Stimulated activated CD4-positive, alpha-beta T cell treated with anti-CD3 and anti-CD28 coated beads, TNF-alpha, amount 100 ng/mL, for 1 hour (primary cell): ENCODE measurements around the gene ALX3.
"Not testable (repeated sequence)": the region's sequence is repeated elsewhere in the genome, so short reads cannot be mapped to it uniquely, and the experiment has no call there.

Source experiments
- DNase-seq, 3 donors: peaks; one replicate each; pipeline ENCODE4 v3.0.0-alpha.2; 2020; ENCODE audit warnings: low read depth in 3 of 3, low spot score in 1 of 3

The ALX3 gene

GRCh38 chr1:110089561-110090275, 19.2 kb upstream of the ALX3 start:
- no peak for DNase-seq

- DNase-seq = no peak
Measured at GRCh38 chr1:110088739-110089316, 18.4 kb upstream of the ALX3 start.

GRCh38 chr1:110087812-110088738, 17.6 kb upstream of the ALX3 start:
- DNase-seq = peak in 1 of 3 donors; percentile 15

GRCh38 chr1:110086961-110087360, 16.5 kb upstream of the ALX3 start:
- DNase-seq = no peak

- DNase-seq = no peak
Measured at GRCh38 chr1:110085671-110086070, 15.2 kb upstream of the ALX3 start.

GRCh38 chr1:110084227-110085078, 14.0 kb upstream of the ALX3 start:
- DNase-seq = no peak

- DNase-seq = no peak
Measured at GRCh38 chr1:110083866-110084226, 13.4 kb upstream of the ALX3 start.

- no peak for DNase-seq
Measured at GRCh38 chr1:110083061-110083865, 12.8 kb upstream of the ALX3 start.

- DNase-seq = no peak
Measured at GRCh38 chr1:110082477-110082876, 12.0 kb upstream of the ALX3 start.

- no peak for DNase-seq
Measured at GRCh38 chr1:110081061-110081460, 10.6 kb upstream of the ALX3 start.

GRCh38 chr1:110079995-110080394, 9.5 kb upstream of the ALX3 start:
- not testable (repeated sequence) for DNase-seq

GRCh38 chr1:110076789-110077500, 6.5 kb upstream of the ALX3 start:
- no peak for DNase-seq

- no peak for DNase-seq
Measured at GRCh38 chr1:110074166-110074565, 3.7 kb upstream of the ALX3 start.

GRCh38 chr1:110070282-110070669, 196 bp downstream of the ALX3 start:
- no peak for DNase-seq

- no peak for DNase-seq
Measured at GRCh38 chr1:110069404-110070281, 829 bp downstream of the ALX3 start.

- DNase-seq = no peak
Measured at GRCh38 chr1:110068646-110069403, 1.6 kb downstream of the ALX3 start.

- DNase-seq = no peak
Measured at GRCh38 chr1:110067893-110068645, 2.4 kb downstream of the ALX3 start.
